GM12892 (cell line): Measurements from ENCODE around the gene CSGALNACT2.

Source experiments
- POLR2A ChIP-seq: IDR thresholded peaks from 2 replicates; pipeline ENCODE4 v1.6.1; 2011; ENCODE audit warnings: low read depth, low read length, control low read depth
- TAF1 ChIP-seq: IDR thresholded peaks from 2 replicates; pipeline ENCODE4 v1.6.1; 2011; ENCODE audit warnings: low read depth, mild to moderate bottlenecking, control low read depth, low read length, borderline replicate concordance

GRCh38 chr10:43136995-43137716, 1.1 kb upstream of the CSGALNACT2 start:
- TF ChIP-seq POLR2A (no peak), TAF1 (no peak)
